ENCODE results near the gene POLN.

POLN gene

DNA sequence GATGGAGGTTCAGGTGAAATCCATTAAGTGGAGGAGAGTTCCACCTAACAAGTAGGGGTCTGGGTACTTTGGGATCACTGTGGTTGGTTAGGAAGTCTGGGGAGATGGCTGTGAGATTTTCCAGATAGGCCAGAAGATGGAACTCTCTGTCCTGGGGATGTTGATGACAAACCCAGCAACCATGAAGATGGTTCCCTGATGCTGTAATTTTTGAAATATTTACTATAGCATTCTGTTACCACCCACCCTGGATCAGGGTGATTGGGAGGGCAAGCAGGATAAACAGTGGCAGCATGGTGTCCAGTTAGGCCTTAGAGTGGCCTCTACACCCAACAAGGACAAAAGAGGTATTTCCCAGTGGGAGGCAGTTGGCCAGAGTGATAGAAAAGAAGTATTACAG is 217.2 kb downstream of the POLN start:
- TF ChIP-seq, protein P1, sequence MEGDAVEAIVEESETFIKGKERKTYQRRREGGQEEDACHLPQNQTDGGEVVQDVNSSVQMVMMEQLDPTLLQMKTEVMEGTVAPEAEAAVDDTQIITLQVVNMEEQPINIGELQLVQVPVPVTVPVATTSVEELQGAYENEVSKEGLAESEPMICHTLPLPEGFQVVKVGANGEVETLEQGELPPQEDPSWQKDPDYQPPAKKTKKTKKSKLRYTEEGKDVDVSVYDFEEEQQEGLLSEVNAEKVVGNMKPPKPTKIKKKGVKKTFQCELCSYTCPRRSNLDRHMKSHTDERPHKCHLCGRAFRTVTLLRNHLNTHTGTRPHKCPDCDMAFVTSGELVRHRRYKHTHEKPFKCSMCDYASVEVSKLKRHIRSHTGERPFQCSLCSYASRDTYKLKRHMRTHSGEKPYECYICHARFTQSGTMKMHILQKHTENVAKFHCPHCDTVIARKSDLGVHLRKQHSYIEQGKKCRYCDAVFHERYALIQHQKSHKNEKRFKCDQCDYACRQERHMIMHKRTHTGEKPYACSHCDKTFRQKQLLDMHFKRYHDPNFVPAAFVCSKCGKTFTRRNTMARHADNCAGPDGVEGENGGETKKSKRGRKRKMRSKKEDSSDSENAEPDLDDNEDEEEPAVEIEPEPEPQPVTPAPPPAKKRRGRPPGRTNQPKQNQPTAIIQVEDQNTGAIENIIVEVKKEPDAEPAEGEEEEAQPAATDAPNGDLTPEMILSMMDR (IDR thresholded peaks at IDR 0.05; ENCODE audit: low read depth, low read length), result no peak
- H3K4me3 ChIP-seq (replicated peaks in 1 of 2; ENCODE audit: low read depth in 2 of 2, low read length in 2 of 2), result no peak overlapping the region
- no peak for DNase-seq (ENCODE audit: low read depth in 2 of 2)

Measured in cardiac fibroblast (primary cell).